Naive thymus-derived CD8-positive, alpha-beta T cell (primary cell): ENCODE data around the gene CTBP1. TPM values are rescaled to one million over a fixed set of nuclear protein-coding genes. Genes with fewer than 3 reads are reported as not detected.

Experiments used
- ATAC-seq, 2 donors: fragments of 150-1000 bp; cut with Tn5 transposase in 1 of 2; sonication (Bioruptor Pico), chemical (Tn5 transposase) in 1 of 2; 1 replicate in 1 of 2; 2 replicates in 1 of 2; pipeline ENCODE4 v1.10.0; 2021; ENCODE audit warnings: mild to moderate bottlenecking in 2 of 2, moderate library complexity in 2 of 2
- POLR2A ChIA-PET: fragments of 350-600 bp; sonication (Branson Sonifier 250); formaldehyde crosslinking; loops from one replicate; lab custom pipeline; 2021; ENCODE audit warnings: antibody characterized with exemption; lab: Charles Lee
- DNase-seq, 10 donors: peaks; one replicate each; pipeline versions ENCODE4 v3.0.0 to v3.0.0-alpha.2; 2020 to 2022
- H3K27ac Mint-ChIP-seq, 10 donors: one replicate each; pipeline ENCODE4 v1.8.0; 2020 to 2022; ENCODE audit warnings: mild to moderate bottlenecking in 10 of 10, mixed read lengths in 10 of 10, moderate library complexity in 4 of 10, inconsistent platforms in 1 of 10
- H3K27me3 Mint-ChIP-seq, 5 donors: one replicate each; pipeline ENCODE4 v1.8.0; 2021 to 2022; ENCODE audit warnings: mixed read lengths in 5 of 5
- H3K36me3 Mint-ChIP-seq, 3 donors: one replicate each; pipeline ENCODE4 v1.8.0; 2020 to 2022; ENCODE audit warnings: mixed read lengths in 3 of 3, mild to moderate bottlenecking in 2 of 3, inconsistent platforms in 1 of 3
- H3K4me1 Mint-ChIP-seq, 4 donors: one replicate each; pipeline ENCODE4 v1.8.0; 2021 to 2022; ENCODE audit warnings: mixed read lengths in 4 of 4
- H3K4me3 Mint-ChIP-seq, 10 donors: one replicate each; pipeline ENCODE4 v1.8.0; 2020 to 2022; ENCODE audit warnings: mild to moderate bottlenecking in 10 of 10, mixed read lengths in 10 of 10, moderate library complexity in 6 of 10, inconsistent platforms in 1 of 10
- H3K9me3 Mint-ChIP-seq, 9 donors: one replicate each; pipeline ENCODE4 v1.8.0; 2020 to 2022; ENCODE audit warnings: mixed read lengths in 9 of 9, mild to moderate bottlenecking in 3 of 9, inconsistent platforms in 1 of 9, moderate library complexity in 1 of 9
- polyA plus RNA-seq, 3 donors: library from polyadenylated mRNA; unstranded; fragments of 300-500 nt; fragmentation: Illumina TruSeq; gene quantifications; one replicate each; pipeline ENCODE4 v1.2.3, GENCODE V29; 2021
- total RNA-seq, 8 experiments: library from RNA in 2 of 8; stranded (reverse) in 2 of 8; gene quantifications; one replicate each; pipeline ENCODE4 v1.2.3 and lab custom pipeline; 2021 to 2026

The CTBP1 gene
- total and polyA plus RNA-seq, 5 experiments from 2014 or later, result 51.0 to 193 (median 104) TPM

- ATAC-seq (no peak), DNase-seq (no peak)
- H3K27me3 Mint-ChIP-seq, result no peaks in the 10 kb centered on the region
- H3K4me3 Mint-ChIP-seq, result peak overlapping the region; percentile 8 to 94 (median 91)
- peak overlapping the region in 9 of 10 donors; percentile 57 to 96 (median 92) for H3K27ac Mint-ChIP-seq
- H3K4me1 Mint-ChIP-seq, result peaks cover 27 to 64% (median 57%) of the 10 kb centered on the region in 4 donors
- peaks cover 0 to 8% (median 0%) of the 10 kb centered on the region in 3 donors for H3K36me3 Mint-ChIP-seq
- no peaks in the 10 kb centered on the region for H3K9me3 Mint-ChIP-seq
- POLR2A ChIA-PET, result interaction anchor here (6.2 kb wide), 1 partner anchor 54 kb away, joined by 42 read pairs; the partner anchor contains the start of gene UVSSA
Observed at GRCh38 chr4:1291996-1292702, 43.2 kb upstream of the CTBP1 start.

- Mint-ChIP-seq H3K27me3 (no peaks in the 10 kb centered on the region), H3K36me3 (no peaks in the 10 kb centered on the region), H3K4me3 (peak overlapping the region; percentile 84 to 94 (median 91)), H3K4me1 (peaks cover 21 to 55% (median 48%) of the 10 kb centered on the region in 4 donors), H3K27ac (peak overlapping the region; percentile 83 to 96 (median 94)), H3K9me3 (peaks cover 0 to 5% (median 0%) of the 10 kb centered on the region in 9 donors)
- POLR2A ChIA-PET, result interaction anchor here (1.8 to 6.2 kb wide), 4 partner anchors 20 to 314 kb away, joined by 4 to 42 read pairs (median 16); partner anchors contain the start of genes CTBP1 and UVSSA
- DNase-seq (no peak), ATAC-seq (no peak)
Observed at GRCh38 chr4:1291091-1291490, 42.2 kb upstream of the CTBP1 start.

DNA sequence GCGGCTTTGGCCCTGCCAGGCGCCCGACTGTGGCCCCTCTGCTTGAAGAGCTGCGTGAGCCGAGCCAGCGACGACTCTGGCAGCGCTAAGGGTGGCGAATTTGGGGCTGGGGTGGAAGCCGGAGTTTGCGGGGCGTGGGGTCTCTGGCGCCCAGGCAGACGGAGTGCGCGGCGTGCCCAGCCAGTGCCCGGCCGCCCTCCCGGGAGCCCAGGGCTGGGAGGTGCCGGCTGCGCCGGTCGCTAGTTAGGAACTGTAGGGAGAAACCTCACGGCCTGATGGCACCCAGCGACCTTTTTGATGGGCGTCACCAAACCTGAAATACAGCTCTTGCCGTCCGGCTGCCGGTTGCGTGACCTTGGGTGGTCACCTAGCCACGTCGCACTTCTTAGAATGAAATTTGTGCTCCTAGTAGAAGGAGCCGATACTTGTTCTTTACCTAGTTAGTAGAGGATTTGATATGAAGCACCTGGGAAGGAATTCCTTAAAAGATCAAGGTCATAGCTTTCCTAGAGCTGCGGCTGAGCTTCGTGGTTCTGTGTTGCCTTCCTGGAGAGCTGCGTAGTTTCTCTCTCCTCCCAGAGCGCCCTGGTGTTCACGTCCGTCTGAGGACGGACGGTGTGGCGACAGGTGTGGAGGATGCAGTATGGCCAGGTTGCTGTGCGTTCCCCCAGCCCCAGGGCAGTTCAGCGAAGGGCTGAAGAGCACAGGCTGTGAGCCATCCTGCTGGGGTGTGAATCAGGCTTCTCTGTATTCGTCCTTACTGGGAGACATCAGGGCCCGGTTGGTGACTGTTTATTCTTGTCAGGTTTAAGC lies 41.4 kb upstream of the CTBP1 start:
- DNase-seq, result no peak
- H3K36me3 Mint-ChIP-seq, result no peaks in the 10 kb centered on the region
- no peaks in the 10 kb centered on the region for H3K27me3 Mint-ChIP-seq
- peaks cover 21 to 54% (median 48%) of the 10 kb centered on the region in 4 donors for H3K4me1 Mint-ChIP-seq
- POLR2A ChIA-PET, result interaction anchor here (0.9 to 6.2 kb wide), 10 partner anchors 8 to 315 kb away, joined by 3 to 42 read pairs (median 10); partner anchors contain the start of genes CTBP1 and UVSSA
- no peak for ATAC-seq
- H3K9me3 Mint-ChIP-seq, result peaks cover 0 to 7% (median 0%) of the 10 kb centered on the region in 9 donors
- H3K27ac Mint-ChIP-seq, result peak overlapping the region; percentile 83 to 96 (median 94)
- peak overlapping the region; percentile 84 to 94 (median 91) for H3K4me3 Mint-ChIP-seq

- Mint-ChIP-seq H3K9me3 (peaks cover 0 to 7% (median 0%) of the 10 kb centered on the region in 9 donors), H3K4me1 (peaks cover 20 to 45% (median 41%) of the 10 kb centered on the region in 4 donors), H3K36me3 (no peaks in the 10 kb centered on the region), H3K27me3 (no peaks in the 10 kb centered on the region), H3K4me3 (peak within 1 kb of the TSS; percentile 84 to 94 (median 91)), H3K27ac (peak within 1 kb of the TSS; percentile 83 to 96 (median 94))
- DNase-seq, result peak; percentile 93 to 98 (median 96)
- ATAC-seq, result peak; percentile 97 to 98
- POLR2A ChIA-PET, result interaction anchor here (0.6 to 6.2 kb wide), 13 partner anchors 9 to 316 kb away, joined by 3 to 42 read pairs (median 4); partner anchors contain the start of genes CTBP1 and UVSSA
Observed at GRCh38 chr4:1289207-1290164, 40.6 kb upstream of the CTBP1 start, which contains the start of gene MAEA. TSS of gene MAEA (plus strand) at chr4:1289891. CDS start at chr4:1289914, 23 bp downstream.

DNA sequence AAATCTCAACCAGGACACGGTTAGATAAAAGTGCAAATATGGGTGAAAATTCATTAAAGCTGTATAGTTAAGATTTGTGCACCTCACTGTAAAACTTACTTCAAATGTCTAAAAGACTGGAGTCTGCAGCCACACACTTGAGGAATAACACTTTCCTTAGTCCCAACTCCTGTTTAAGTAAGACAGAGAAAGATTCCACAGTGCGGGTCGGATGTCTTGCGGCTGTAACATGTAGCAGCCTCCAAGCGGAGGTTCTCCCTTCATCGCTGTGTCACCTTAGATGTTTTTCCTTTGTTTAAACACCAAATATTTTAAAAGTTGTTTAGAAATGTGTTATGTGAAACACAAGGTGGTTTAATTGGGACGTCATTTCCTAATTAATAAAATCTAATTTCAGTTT lies 39.9 kb upstream of the CTBP1 start:
- H3K4me1 Mint-ChIP-seq, result peaks cover 20 to 38% (median 35%) of the 10 kb centered on the region in 4 donors
- peaks cover 0 to 7% (median 0%) of the 10 kb centered on the region in 9 donors for H3K9me3 Mint-ChIP-seq
- H3K27me3 Mint-ChIP-seq, result no peaks in the 10 kb centered on the region
- H3K4me3 Mint-ChIP-seq, result peak overlapping the region; percentile 62 to 90 (median 81)
- H3K36me3 Mint-ChIP-seq, result no peaks in the 10 kb centered on the region
- H3K27ac Mint-ChIP-seq, result peak overlapping the region; percentile 70 to 96 (median 90)
- DNase-seq (no peak), ATAC-seq (no peak)
- POLR2A ChIA-PET, result interaction anchor here (0.6 to 6.2 kb wide), 8 partner anchors 21 to 316 kb away, joined by 3 to 42 read pairs (median 10); partner anchors contain the start of genes CTBP1 and UVSSA

DNA sequence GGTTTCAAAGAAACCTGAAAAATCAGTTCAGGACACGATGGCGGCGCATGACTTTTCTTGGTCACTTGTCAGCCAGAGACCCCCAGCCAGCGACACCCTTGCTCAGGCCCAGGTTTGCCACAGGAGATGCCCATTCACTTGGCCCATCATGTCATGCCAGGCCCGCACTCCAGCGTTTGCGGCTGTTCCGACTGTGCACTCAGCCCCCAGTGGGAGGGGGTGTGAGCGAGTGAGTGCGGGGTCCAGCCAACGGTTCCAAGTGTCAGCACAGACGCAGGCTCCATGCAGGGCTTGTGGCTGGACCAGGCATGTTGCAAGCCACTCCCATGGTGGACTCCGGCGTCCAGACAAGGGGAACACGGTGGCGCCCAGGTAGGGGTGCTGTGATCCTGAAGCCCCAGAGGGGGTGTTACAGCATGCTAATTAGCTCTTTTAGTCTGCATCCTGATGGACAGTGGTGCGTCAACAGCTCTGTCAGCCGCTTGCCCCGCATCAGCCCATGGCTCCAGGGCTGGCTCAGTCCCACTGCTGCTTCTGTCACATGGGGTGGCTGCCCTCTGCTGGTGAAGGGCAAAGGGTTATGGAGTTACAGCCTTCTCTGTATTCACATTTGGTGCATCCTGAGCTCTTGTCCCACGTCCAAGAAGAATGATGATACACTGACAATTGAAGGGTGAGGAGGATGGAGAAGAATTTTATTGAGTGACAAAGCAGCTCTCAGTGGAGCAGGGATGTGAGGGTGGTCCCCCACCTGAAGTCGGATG lies 37.0 kb upstream of the CTBP1 start:
- ATAC-seq, result no peak
- H3K27ac Mint-ChIP-seq, result peak overlapping the region in 3 of 10 donors; percentile 0 to 77 (median 26)
- peak overlapping the region in 1 of 10 donors; percentile 14 for H3K4me3 Mint-ChIP-seq
- peaks cover 6 to 15% (median 11%) of the 10 kb centered on the region in 4 donors for H3K4me1 Mint-ChIP-seq
- peaks cover 0 to 7% (median 0%) of the 10 kb centered on the region in 9 donors for H3K9me3 Mint-ChIP-seq
- POLR2A ChIA-PET, result interaction anchor here (1.7 kb wide), 1 partner anchor 61 kb away, joined by 3 read pairs; no protein-coding TSS in a partner anchor
- H3K36me3 Mint-ChIP-seq, result no peaks in the 10 kb centered on the region
- DNase-seq, result peak in 3 of 10 donors; percentile 31 to 68 (median 36)
- H3K27me3 Mint-ChIP-seq, result no peaks in the 10 kb centered on the region

- POLR2A ChIA-PET, result interaction anchor here (0.5 to 1.7 kb wide), 3 partner anchors 61 to 84 kb away, joined by 3 read pairs; no protein-coding TSS in a partner anchor
- Mint-ChIP-seq H3K27me3 (peaks cover 0 to under 1% (median 0%) of the 10 kb centered on the region in 5 donors), H3K4me1 (peaks cover 1 to 8% (median 4%) of the 10 kb centered on the region in 4 donors), H3K4me3 (no peak overlapping the region), H3K36me3 (no peaks in the 10 kb centered on the region), H3K9me3 (peaks cover 0 to 7% (median 0%) of the 10 kb centered on the region in 9 donors), H3K27ac (peak overlapping the region in 1 of 10 donors; percentile 25)
- DNase-seq, result no peak
- ATAC-seq, result no peak
Observed at GRCh38 chr4:1285151-1285789, 36.3 kb upstream of the CTBP1 start.

GRCh38 chr4:1283711-1284110 lies 34.8 kb upstream of the CTBP1 start:
- no peak for DNase-seq
- no peak for ATAC-seq
- peaks cover 0 to 7% (median 0%) of the 10 kb centered on the region in 9 donors for H3K9me3 Mint-ChIP-seq
- peaks cover 0 to 5% (median 3%) of the 10 kb centered on the region in 3 donors for H3K36me3 Mint-ChIP-seq
- no peak overlapping the region for H3K27ac Mint-ChIP-seq
- H3K4me1 Mint-ChIP-seq, result peaks cover 0 to 5% (median 3%) of the 10 kb centered on the region in 4 donors
- no peak overlapping the region for H3K4me3 Mint-ChIP-seq
- peaks cover 0 to 2% (median 0%) of the 10 kb centered on the region in 5 donors for H3K27me3 Mint-ChIP-seq
- POLR2A ChIA-PET, result no interaction called here

DNA sequence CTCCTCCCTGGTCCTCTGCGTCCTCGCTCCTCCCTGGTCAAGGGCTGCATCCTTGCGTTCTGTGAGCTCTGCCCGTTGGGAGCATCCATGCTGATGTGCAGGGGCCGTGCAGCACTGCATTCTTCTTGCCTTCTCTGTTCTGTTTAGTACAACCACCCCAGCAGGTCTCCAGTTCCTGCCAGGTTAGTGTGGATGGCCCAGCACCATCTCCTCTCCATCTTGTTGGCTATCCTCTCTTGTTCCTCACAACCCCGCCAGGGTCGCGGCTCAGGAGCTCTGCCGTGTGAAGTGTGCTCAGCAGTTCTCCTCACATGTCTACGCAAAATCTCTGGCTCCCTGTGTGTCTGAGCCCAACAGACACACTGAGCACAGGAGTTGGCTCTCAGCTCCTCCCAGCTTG lies 30.3 kb upstream of the CTBP1 start:
- H3K4me1 Mint-ChIP-seq, result peaks cover 0 to 2% (median 0%) of the 10 kb centered on the region in 4 donors
- no peaks in the 10 kb centered on the region for H3K9me3 Mint-ChIP-seq
- POLR2A ChIA-PET, result no interaction called here
- ATAC-seq (no peak), DNase-seq (no peak)
- H3K36me3 Mint-ChIP-seq, result peaks cover 0 to 5% (median 3%) of the 10 kb centered on the region in 3 donors
- H3K4me3 Mint-ChIP-seq, result no peak overlapping the region
- peak overlapping the region in 1 of 10 donors; percentile 29 for H3K27ac Mint-ChIP-seq
- peaks cover 0 to 2% (median 0%) of the 10 kb centered on the region in 5 donors for H3K27me3 Mint-ChIP-seq
